Caki2 (cell line): ENCODE measurements around the gene PIGQ. TPM values are rescaled to one million over a fixed set of nuclear protein-coding genes. Genes with fewer than 3 reads are reported as not detected.
A peak's percentile ranks its signal among the peaks of the same experiment; 100 is the strongest.

Experiments used
- DNase-seq: peaks from one replicate; pipeline ENCODE4 v3.0.0-alpha.2; 2015; ENCODE audit warnings: low read depth
- in situ Hi-C: cut with HindIII; loops from 2 replicates; pipeline ENCODE4 v1.10.0; 2016; ENCODE audit warnings: low sequenced_read_pairs, low pct_unique_long_range_greater_than_20kb, mixed read lengths
- total RNA-seq: library from RNA; depleted of rRNA; stranded (reverse); fragments of >200 nt; shearing (Covaris generic); gene quantifications from 2 replicates; pipeline ENCODE4 v1.2.3, GENCODE V29; 2014; ENCODE audit warnings: low replicate concordance

PIGQ gene
- total RNA-seq, 1 experiment from 2014 or later: 53.4 TPM

- in situ Hi-C loops: no loop called here
Observed at GRCh38 chr16:563072-563644, 6.6 kb upstream of the PIGQ start.

GRCh38 chr16:564690-565418 lies 4.9 kb upstream of the PIGQ start:
- in situ Hi-C loops: no loop called here
- no peak for DNase-seq

More at GRCh38 chr16:563072-563644, 6.6 kb upstream of the PIGQ start:
- no peak for DNase-seq

DNA sequence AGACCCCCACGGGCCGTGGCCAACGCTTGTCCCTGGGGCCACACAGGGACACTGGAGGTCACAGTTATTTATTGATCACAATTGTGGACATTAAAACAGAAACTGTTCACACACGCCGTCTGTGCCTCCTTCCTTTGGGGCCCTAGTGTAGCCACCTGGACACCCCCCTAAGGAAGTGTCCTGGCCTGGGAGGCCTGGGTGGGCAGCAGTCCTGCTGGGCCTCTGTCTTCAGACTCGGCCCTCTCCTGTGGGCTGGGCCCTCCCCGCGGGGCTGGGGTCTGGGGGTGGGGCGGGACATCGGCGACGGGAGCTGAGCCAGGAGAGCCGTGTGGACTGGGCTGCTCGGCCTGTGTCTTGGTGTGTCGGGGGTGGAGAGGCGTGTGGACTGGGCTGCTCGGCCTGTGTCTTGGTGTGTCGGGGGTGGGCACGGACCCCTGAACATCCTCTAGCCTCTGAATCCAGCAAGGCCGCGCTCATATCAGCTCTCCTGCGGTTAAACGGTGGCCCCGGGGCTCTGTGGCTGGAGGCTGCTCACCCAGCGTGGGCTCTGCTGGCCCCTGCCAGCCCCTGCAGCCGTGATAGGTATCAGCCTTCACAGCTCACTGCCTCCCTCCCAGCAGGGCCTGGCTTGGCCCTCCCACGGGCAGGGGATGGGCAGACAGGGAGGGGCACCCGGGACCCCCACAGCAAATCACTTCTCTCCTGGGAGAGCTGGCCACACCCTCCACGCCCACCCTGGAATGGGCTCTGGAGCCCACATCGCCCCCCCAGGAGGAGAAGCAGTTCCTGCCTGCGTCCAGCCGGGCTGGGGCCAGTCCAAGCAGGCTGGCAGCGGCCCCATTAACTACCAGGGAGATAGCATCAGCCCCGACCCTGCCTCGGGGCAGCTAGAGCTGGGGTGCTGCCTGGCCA lies 4.1 kb upstream of the PIGQ start:
- in situ Hi-C loops: no loop called here
- DNase-seq: peak; percentile 65

DNA sequence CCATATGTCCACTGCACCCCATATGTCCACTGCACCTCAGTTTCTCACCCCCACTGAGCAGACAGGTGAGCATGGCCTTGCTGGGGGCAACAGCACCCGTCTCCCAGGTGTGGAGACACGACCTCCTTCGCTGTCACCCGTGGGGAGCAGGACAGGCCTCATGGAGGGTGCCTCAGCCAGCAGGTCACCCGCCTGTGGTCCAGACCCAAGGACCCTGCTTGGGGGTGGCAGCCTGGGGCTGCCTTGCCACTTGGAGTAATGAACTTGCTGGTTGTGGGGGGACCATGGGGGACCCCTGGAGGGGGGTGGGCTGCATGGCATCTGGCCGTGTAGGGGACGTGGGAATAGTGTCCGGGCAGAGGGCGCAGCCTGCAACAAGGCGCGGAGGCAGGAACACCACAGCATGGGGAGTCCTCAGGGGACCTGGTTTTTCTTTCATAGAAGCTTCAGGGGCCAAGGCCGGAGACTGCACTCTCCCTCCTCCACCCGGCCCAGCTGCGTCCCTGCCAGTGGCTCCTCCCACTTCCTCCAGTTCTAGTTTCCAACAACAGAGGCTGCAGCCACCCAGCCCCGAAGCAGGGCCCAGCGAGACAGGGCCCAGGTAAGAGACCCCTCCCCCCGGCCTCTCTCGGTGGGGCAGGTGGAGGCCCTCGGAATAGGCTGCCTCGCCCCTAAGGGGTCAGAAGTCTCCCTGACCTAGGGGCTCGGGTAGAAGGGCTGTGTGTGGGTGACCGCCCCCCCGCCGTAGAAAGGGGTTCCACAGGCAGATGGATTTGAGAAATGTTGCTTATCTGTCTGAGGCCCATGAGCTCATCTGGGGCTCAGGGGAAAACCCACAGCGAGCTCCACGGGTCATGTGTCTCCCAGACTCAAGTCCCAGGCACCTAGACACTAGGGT lies 3.0 kb upstream of the PIGQ start, which contains the start of gene NHLRC4:
NHLRC4 (plus strand) TSS at position 531 of the 898 bp plus-strand sequence. CDS start 1,043 bp downstream, outside the sequence.
- in situ Hi-C loops: no loop called here
- DNase-seq: no peak

DNA sequence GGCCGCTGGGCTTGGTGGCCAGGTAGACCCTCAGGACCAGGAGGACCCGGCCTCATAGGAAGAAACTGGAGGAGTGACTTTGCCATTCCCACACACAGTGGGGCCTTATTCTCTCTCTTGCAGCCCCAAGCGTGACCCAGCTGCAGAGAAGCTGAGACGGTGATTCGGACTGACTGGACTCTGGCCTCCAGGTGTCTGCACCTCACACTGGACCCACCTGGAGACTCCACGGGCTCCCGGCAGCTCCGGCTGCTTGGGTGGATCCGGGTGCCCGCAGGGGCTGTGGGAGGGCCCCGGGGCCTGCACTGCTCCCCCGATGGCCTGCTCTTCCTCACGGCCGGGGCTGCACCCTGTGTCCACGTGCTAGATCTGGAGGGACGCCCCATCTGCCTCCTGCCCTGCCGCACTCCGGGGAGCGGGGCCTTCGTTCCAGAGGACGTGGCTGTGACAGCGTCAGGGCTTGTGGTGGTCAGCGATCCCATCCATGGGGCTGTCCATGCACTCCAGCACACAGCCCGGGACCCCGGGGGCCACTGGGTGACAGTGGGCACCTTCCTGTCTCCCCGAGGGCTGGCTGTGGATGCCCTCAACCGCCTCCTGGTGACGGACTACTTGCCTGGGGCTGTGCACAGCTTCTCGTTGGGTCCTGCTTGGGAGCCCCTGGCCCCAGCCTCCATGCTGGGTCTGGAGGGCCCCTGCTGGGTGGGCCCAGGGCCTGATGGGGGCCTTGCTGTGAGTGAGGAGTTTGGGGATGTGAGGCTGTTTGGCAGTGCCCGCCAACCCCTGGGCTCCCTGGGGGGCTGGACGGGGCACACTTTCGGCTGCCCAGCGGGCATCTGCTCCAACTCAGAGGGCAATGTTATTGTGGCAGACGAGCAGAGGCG lies 2.2 kb upstream of the PIGQ start:
- in situ Hi-C loops: no loop called here
- no peak for DNase-seq

DNA sequence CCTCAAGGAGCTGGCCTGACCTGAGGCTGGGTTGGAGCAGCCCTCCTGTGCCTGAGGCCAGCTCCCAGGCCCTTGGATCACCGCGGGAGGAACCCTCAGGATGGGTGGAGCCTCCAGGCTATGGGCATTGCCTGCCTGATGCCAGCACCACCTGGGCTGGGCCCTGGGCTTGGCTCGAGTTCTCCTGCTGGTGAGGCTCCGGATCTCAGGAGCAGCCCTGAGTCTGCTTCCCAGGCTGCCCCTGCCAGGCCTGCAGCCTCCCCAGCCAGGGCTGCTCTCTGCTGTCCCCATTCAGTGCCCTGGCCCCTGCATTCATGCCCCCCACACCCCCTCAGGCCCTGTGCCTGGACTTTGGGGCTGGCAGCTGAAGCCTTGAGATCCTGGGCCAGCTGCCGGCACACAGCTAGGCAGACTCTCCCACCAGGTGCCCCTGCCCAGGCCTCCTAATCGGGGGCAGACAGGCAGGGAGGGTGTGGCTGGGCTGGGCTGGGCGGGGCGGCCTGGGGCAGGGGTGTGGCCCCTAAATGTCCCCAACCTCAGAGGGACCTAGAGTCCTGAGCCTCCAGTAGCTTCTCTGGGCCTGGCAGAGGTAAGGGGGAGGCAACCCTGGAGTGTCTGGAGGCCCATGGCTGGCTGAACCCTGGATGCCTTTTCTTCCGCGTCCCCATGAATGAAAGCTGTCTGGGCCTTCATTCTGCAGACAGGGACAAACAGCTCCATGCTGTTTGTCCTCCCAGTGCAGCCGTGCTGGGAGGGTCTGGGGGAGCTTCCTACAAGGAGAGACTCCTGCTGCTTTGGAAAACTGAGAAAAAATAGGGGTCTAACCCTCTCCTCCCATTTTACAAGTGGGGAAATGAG lies 1.1 kb upstream of the PIGQ start:
- in situ Hi-C loops: no loop called here

DNA sequence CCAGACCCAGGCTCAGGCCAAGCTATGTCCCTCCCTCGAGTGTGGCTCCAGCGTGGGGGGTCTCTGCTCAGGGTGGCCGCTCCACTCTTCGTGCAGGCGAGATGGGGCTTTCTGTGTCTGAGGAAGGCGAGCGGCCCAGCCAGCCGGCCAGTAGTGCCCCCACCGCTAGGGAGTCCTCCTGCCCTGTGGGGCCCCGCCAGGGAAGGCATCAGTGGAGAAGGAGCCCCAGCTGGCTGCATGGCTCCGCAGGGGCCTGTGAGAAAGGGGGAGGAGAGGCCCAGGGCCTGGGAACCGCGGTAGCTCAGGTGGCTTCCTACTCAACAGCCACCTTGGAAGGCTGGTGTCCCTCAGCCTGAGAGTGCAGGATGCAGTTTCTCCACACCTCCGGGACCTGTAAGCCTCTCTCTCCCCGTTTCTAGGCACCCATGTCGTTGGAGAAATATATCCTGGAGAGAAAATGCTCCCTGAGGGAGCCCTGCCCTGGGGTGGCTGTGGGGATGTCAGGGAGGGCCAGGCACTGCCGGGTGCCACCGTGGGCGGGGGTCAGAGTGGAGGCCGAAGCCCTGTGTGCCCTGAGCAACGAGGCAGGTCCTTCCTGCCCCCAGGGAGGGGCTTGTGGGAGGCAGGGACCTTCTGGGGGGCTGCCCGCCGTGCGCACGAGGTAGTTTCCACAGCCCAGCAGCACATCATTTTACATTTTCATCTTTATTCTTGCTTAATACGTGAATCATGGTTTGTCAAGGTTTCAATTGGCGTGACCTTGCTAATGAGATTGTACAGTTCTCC lies 3.3 kb downstream of the PIGQ start:
- DNase-seq: no peak
- in situ Hi-C loops: no loop called here

More for the DNA sequence above, 1.1 kb upstream of the PIGQ start:
- DNase-seq: no peak

- in situ Hi-C loops: no loop called here
- no peak for DNase-seq
Observed at GRCh38 chr16:574021-574760, 4.4 kb downstream of the PIGQ start.

- in situ Hi-C loops: no loop called here
Observed at GRCh38 chr16:575354-576196, 5.8 kb downstream of the PIGQ start.

GRCh38 chr16:576197-576822 lies 6.5 kb downstream of the PIGQ start:
- DNase-seq: no peak
- in situ Hi-C loops: no loop called here

More at GRCh38 chr16:575354-576196, 5.8 kb downstream of the PIGQ start:
- DNase-seq: no peak

DNA sequence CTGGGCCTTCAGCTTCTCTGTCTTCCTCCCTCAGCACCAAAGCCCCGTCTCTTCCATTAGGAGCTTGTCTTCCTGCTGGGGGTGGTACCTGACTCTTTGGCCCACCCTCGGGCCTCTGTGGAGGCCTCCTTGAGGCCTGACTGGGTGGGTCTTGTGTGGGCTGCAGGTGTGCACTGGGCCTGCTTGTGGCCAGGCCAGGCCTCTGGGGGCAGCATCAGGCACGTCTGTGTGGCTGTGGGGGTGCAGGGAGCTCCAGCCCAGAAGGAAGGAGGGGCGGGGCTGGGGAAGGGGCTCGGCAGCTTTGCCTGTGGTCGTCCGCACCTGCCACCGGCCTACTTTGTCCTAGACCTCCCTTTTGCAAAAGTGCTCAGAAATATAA lies 7.0 kb downstream of the PIGQ start:
- in situ Hi-C loops: no loop called here
- no peak for DNase-seq

GRCh38 chr16:577796-578195 lies 8.0 kb downstream of the PIGQ start:
- in situ Hi-C loops: no loop called here
- DNase-seq: no peak

DNA sequence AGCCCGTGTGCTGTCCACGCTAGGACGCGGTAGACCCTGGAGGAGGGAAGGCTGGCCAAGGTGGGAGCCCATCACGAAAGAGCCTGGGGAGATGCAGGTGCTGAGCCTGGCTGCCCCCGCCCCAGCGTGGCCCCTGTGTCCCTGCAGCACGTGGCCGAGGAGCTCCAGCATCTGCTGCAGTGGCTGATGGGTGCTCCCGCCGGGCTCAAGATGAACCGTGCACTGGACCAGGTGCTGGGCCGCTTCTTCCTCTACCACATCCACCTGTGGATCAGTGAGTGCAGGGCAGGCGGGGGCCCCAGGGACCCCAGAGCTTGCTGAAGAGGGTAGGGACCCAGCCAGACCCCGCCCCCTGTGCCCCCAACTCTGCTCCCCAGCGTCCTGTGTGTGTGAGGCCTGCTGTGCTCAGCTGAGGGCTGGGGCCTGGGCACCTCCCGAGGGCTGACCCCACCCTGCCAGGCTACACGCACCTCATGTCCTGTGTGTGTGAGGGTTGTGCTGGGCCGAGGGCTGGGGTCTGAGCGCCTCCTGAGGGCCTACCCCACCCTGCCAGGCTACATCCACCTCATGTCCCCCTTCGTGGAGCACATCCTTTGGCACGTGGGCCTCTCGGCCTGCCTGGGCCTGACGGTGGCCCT lies 8.6 kb downstream of the PIGQ start:
- in situ Hi-C loops: no loop called here
- DNase-seq: no peak
